Panc1 (cell line): ENCODE measurements around the gene LYST. TPM values are rescaled to one million over a fixed set of nuclear protein-coding genes. Genes with fewer than 3 reads are reported as not detected.

Experiments
- ATAC-seq: fragments of 200-7000 bp; cut with Tn5 transposase; 2 replicates; pipeline ENCODE4 v1.9.1; 2020; ENCODE audit warnings: mild to moderate bottlenecking, moderate library complexity
- BruUV-seq: library from RNA; stranded (reverse); fragments of 400-500 nt; replicated peaks from 2 replicates; lab custom pipeline; 2021; lab: Mats Ljungman, UMichigan
- CTCF ChIA-PET: fragments of 300-600 bp; sonication (Branson Sonifier 250); formaldehyde crosslinking; loops from one replicate; lab custom pipeline; 2022; ENCODE audit warnings: antibody characterized with exemption; lab: Charles Lee
- POLR2A ChIA-PET: fragments of 300-600 bp; sonication (Branson Sonifier 250); formaldehyde crosslinking; loops from one replicate; lab custom pipeline; 2022; ENCODE audit warnings: antibody characterized with exemption; lab: Charles Lee
- DNase-seq: peaks from one replicate; pipeline ENCODE4 v3.0.0-alpha.2; 2010; ENCODE audit warnings: low read depth, low spot score
- H3K27ac ChIP-seq: 2 replicates; pipeline ENCODE4 v1.5.1; 2011; ENCODE audit warnings: mild to moderate bottlenecking, low read length, inconsistent platforms
- H3K27me3 ChIP-seq: fragments of 200-500 bp; sonication (Bioruptor generic); 2 replicates; pipeline ENCODE4 v1.6.0; 2014; ENCODE audit warnings: low read length, inconsistent platforms; ENCODE audit not compliant: control insufficient read depth, insufficient read depth
- H3K36me3 ChIP-seq: fragments of 200-500 bp; sonication (Bioruptor generic); 2 replicates; pipeline ENCODE4 v1.5.1; 2014; ENCODE audit warnings: inconsistent platforms, mild to moderate bottlenecking, low read length, moderate library complexity; ENCODE audit not compliant: control insufficient read depth, insufficient read depth
- H3K4me1 ChIP-seq: 2 replicates; pipeline ENCODE4 v1.5.1; 2011; ENCODE audit warnings: inconsistent platforms, mild to moderate bottlenecking, low read length, moderate library complexity; ENCODE audit not compliant: control insufficient read depth, insufficient read depth
- H3K4me3 ChIP-seq, 2 experiments: 2 replicates each; pipeline ENCODE4 v1.5.1; 2011 to 2012; ENCODE audit warnings: low read depth in 2 of 2, low read length in 2 of 2, mild to moderate bottlenecking in 2 of 2, inconsistent platforms in 1 of 2, moderate library complexity in 1 of 2
- H3K9me3 ChIP-seq: fragments of 200-500 bp; sonication (Bioruptor generic); 2 replicates; pipeline ENCODE4 v1.5.1; 2014; ENCODE audit warnings: low read depth, mild to moderate bottlenecking, inconsistent platforms, low read length, moderate library complexity; ENCODE audit not compliant: control insufficient read depth, insufficient read depth
- CTCF ChIP-seq: fragments of 450-650 bp; IDR thresholded peaks from 2 replicates; pipeline ENCODE4 v1.5.1; 2017; ENCODE audit warnings: mild to moderate bottlenecking
- POLR2AphosphoS5 ChIP-seq: IDR thresholded peaks from 2 replicates; pipeline ENCODE4 v1.6.1; 2012; ENCODE audit warnings: mild to moderate bottlenecking, low read depth, low read length, moderate library complexity
- REST ChIP-seq, 2 experiments: IDR thresholded peaks; 2 replicates each; pipeline ENCODE4 v1.6.1; 2011 to 2012; ENCODE audit warnings: low read depth in 2 of 2, control low read depth in 1 of 2, low read length in 1 of 2, mild to moderate bottlenecking in 1 of 2, moderate library complexity in 1 of 2; ENCODE audit not compliant: insufficient read depth in 1 of 2
- SIN3A ChIP-seq: IDR thresholded peaks from 2 replicates; pipeline ENCODE4 v1.6.1; 2012; ENCODE audit warnings: low read depth, mild to moderate bottlenecking, low read length, moderate library complexity, borderline replicate concordance; ENCODE audit not compliant: insufficient read depth
- TCF7L2 ChIP-seq: IDR thresholded peaks from 2 replicates; pipeline ENCODE4 v1.6.1; 2011; ENCODE audit warnings: mild to moderate bottlenecking, low read depth, low read length, inconsistent platforms
- in situ Hi-C: cut with HindIII; loops from 2 replicates; pipeline ENCODE4 v1.10.0; 2016; ENCODE audit warnings: low sequenced_read_pairs, low pct_unique_long_range_greater_than_20kb
- intact Hi-C: fragments of 100-400 bp; cut with micrococcal nuclease; formaldehyde crosslinking; loops from one replicate; pipeline ENCODE4 v1.10.0; 2022; ENCODE audit not compliant: unreplicated experiment
- total RNA-seq: library from RNA; stranded (reverse); gene quantifications from one replicate; pipeline ENCODE4 v1.2.1, GENCODE V29; 2021; ENCODE audit not compliant: unreplicated experiment

LYST gene
- total RNA-seq, 1 experiment from 2014 or later: 75.2 TPM

- intact Hi-C loops: no loop called here
- no peak overlapping the region for H3K4me3 ChIP-seq
- H3K9me3 ChIP-seq: no peaks in the 10 kb centered on the region
- DNase-seq (no peak), ATAC-seq (no peak)
- BruUV-seq: no TSS peak
- H3K36me3 ChIP-seq: no peaks in the 10 kb centered on the region
- in situ Hi-C loops: no loop called here
- CTCF ChIA-PET: no interaction called here
- TF ChIP-seq TCF7L2: no peak
- TF ChIP-seq CTCF: no peak
- no peak for TF ChIP-seq SIN3A
- TF ChIP-seq REST (IDR thresholded peaks at IDR 0.05; ENCODE audit: insufficient read depth in 1 of 2, low read depth in 2 of 2, low read length in 1 of 2): no peak
- no peak for TF ChIP-seq POLR2AphosphoS5
- H3K27me3 ChIP-seq: no peaks in the 10 kb centered on the region
- peaks cover 76% of the 10 kb centered on the region for H3K4me1 ChIP-seq
- H3K27ac ChIP-seq: peak overlapping the region; percentile 99
- POLR2A ChIA-PET: no interaction called here
Measured at GRCh38 chr1:235911300-235911662, 44.6 kb upstream of the LYST start.

- H3K27me3 ChIP-seq: no peaks in the 10 kb centered on the region
- peak overlapping the region in 1 of 2 experiments; percentile 35; a peak in 2 of 4 replicates for H3K4me3 ChIP-seq
- ChIA-PET POLR2A (no interaction called here), CTCF (no interaction called here)
- in situ Hi-C loops (no loop called here), intact Hi-C loops (no loop called here)
- DNase-seq (peak; percentile 94), ATAC-seq (peak; percentile 94)
- no peaks in the 10 kb centered on the region for H3K9me3 ChIP-seq
- TSS peak; percentile 90 for BruUV-seq
- TF ChIP-seq SIN3A: no peak
- peak; percentile 72 for TF ChIP-seq POLR2AphosphoS5
- 0 out of 4 replicates have a peak, but pooled peaks of 1 of the 2 experiments have one; percentile 10 for TF ChIP-seq REST (IDR thresholded peaks at IDR 0.05; ENCODE audit: insufficient read depth in 1 of 2, low read depth in 2 of 2, low read length in 1 of 2)
- 0 out of 2 replicates have a peak, but pooled peaks have one; percentile 43 for TF ChIP-seq TCF7L2
- no peak for TF ChIP-seq CTCF
- H3K4me1 ChIP-seq: peaks cover 73% of the 10 kb centered on the region
- no peaks in the 10 kb centered on the region for H3K36me3 ChIP-seq
- H3K27ac ChIP-seq: peak overlapping the region; percentile 99
Measured at GRCh38 chr1:235910357-235911299, 43.9 kb upstream of the LYST start.
